HG02610 (cell line): Measurements from ENCODE around the gene CRYGA.
A peak's percentile ranks its signal among the peaks of the same experiment; 100 is the strongest.

Experiments used
- ATAC-seq: cut with Tn5 transposase; IDR thresholded peaks from one replicate; pipeline ENCODE4 v1.9.1; 2021; ENCODE audit warnings: mild to moderate bottlenecking, moderate library complexity; ENCODE audit not compliant: unreplicated experiment

CRYGA gene

GRCh38 chr2:208163489-208163888 lies at the start of gene CRYGA:
Gene CRYGA (minus strand): TSS chr2:208163589. CDS start chr2:208163556, 33 bp downstream.
- no peak for ATAC-seq

GRCh38 chr2:208210688-208211451 lies 47.5 kb upstream of the CRYGA start:
- no peak for ATAC-seq

- ATAC-seq, result no peak
Measured at GRCh38 chr2:208208335-208209085, 45.1 kb upstream of the CRYGA start.

GRCh38 chr2:208207769-208208168 lies 44.4 kb upstream of the CRYGA start:
- no peak for ATAC-seq

- ATAC-seq, result no peak
Measured at GRCh38 chr2:208204166-208204565, 40.8 kb upstream of the CRYGA start.

GRCh38 chr2:208195531-208195930 lies 32.1 kb upstream of the CRYGA start:
- no peak for ATAC-seq

GRCh38 chr2:208192611-208193236 lies 29.3 kb upstream of the CRYGA start:
- ATAC-seq, result no peak

GRCh38 chr2:208189810-208190503 lies 26.6 kb upstream of the CRYGA start, which contains the start of gene C2orf80:
Gene C2orf80 (minus strand): TSS chr2:208190030. CDS start chr2:208186986, 3,044 bp downstream.
- ATAC-seq, result no peak

- ATAC-seq, result no peak
Measured at GRCh38 chr2:208189069-208189809, 25.9 kb upstream of the CRYGA start.

GRCh38 chr2:208186893-208187292 lies 23.5 kb upstream of the CRYGA start:
- ATAC-seq, result no peak

GRCh38 chr2:208186465-208186864 lies 23.1 kb upstream of the CRYGA start:
- no peak for ATAC-seq

- ATAC-seq, result no peak
Measured at GRCh38 chr2:208183972-208184705, 20.8 kb upstream of the CRYGA start.

GRCh38 chr2:208183526-208183925 lies 20.1 kb upstream of the CRYGA start:
- no peak for ATAC-seq

GRCh38 chr2:208182835-208183234 lies 19.4 kb upstream of the CRYGA start:
- ATAC-seq, result no peak

- no peak for ATAC-seq
Measured at GRCh38 chr2:208179028-208179609, 15.7 kb upstream of the CRYGA start.

- ATAC-seq, result no peak
Measured at GRCh38 chr2:208175840-208176153, 12.4 kb upstream of the CRYGA start.

GRCh38 chr2:208175069-208175839 lies 11.9 kb upstream of the CRYGA start:
- peak; percentile 99 for ATAC-seq

- ATAC-seq, result no peak
Measured at GRCh38 chr2:208174144-208174543, 10.8 kb upstream of the CRYGA start.

- no peak for ATAC-seq
Measured at GRCh38 chr2:208172125-208172524, 8.7 kb upstream of the CRYGA start.
